ENCODE data around the gene MEI1. TPM values are rescaled to one million over a fixed set of nuclear protein-coding genes. Genes with fewer than 3 reads are reported as not detected.

Gene MEI1
- total RNA-seq, 4 donors from 2014 or later, result 1.1 to 20.5 TPM; not detected in 2

GRCh38 chr22:41745968-41746367 is 46.7 kb downstream of the MEI1 start:
- no peak overlapping the region for H3K4me3 ChIP-seq
- DNase-seq, result no peak
- in situ Hi-C loops (cut with MboI; ENCODE audit: low pct_ligation_motif_present in 1 of 4, low pct_unique_long_range_greater_than_20kb in 1 of 4, low sequenced_read_pairs in 3 of 4) (no loop called here), intact Hi-C loops (cut with DNase I; ENCODE audit: low total_unique reads) (loop anchor here (5.0 to 10.0 kb wide), 2 partner anchors 59 to 196 kb away; partner anchors contain the start of gene CCDC134)
- WGBS, 2 donors (ENCODE audit: low coverage in 1 of 2), result 60 to 66% methylated on average over 1 to 3 of the region's 3 CpGs
- no peaks in the 10 kb centered on the region for H3K9me3 ChIP-seq
- no peaks in the 10 kb centered on the region for H3K36me3 ChIP-seq
- H3K27me3 ChIP-seq, result no peaks in the 10 kb centered on the region
- no peak overlapping the region for H3K27ac ChIP-seq
- no peaks in the 10 kb centered on the region for H3K4me1 ChIP-seq
- TF ChIP-seq CTCF (IDR thresholded peaks at IDR 0.05) (no peak), POLR2A (IDR thresholded peaks at IDR 0.05) (no peak), POLR2AphosphoS5 (IDR thresholded peaks at IDR 0.05) (no peak), EP300 (IDR thresholded peaks at IDR 0.05; ENCODE audit: low read depth) (no peak)

GRCh38 chr22:41746567-41747400 is 47.5 kb downstream of the MEI1 start:
- no peaks in the 10 kb centered on the region for H3K9me3 ChIP-seq
- intact Hi-C loops (cut with DNase I; ENCODE audit: low total_unique reads), result loop anchor here (5.0 to 10.0 kb wide), 2 partner anchors 58 to 196 kb away; partner anchors contain the start of gene CCDC134

GRCh38 chr22:41752011-41752970 is 53.0 kb downstream of the MEI1 start:
- intact Hi-C loops (cut with DNase I; ENCODE audit: low total_unique reads) (no loop called here), in situ Hi-C loops (cut with MboI; ENCODE audit: low pct_ligation_motif_present in 1 of 4, low pct_unique_long_range_greater_than_20kb in 1 of 4, low sequenced_read_pairs in 3 of 4) (no loop called here)
- Histone ChIP-seq H3K27me3 (no peaks in the 10 kb centered on the region), H3K36me3 (no peaks in the 10 kb centered on the region), H3K4me1 (no peaks in the 10 kb centered on the region), H3K27ac (peak overlapping the region in 1 of 4 donors; percentile 55), H3K9me3 (no peaks in the 10 kb centered on the region), H3K4me3 (no peak overlapping the region)
- TF ChIP-seq EP300 (IDR thresholded peaks at IDR 0.05; ENCODE audit: low read depth), result no peak
- no peak for TF ChIP-seq POLR2A (IDR thresholded peaks at IDR 0.05)
- no peak for TF ChIP-seq POLR2AphosphoS5 (IDR thresholded peaks at IDR 0.05)
- TF ChIP-seq CTCF (IDR thresholded peaks at IDR 0.05), result no peak
- WGBS, 2 donors (ENCODE audit: low coverage in 1 of 2), result 71 to 78% methylated on average over 5 of the region's 5 CpGs
- DNase-seq, result no peak

More at GRCh38 chr22:41746567-41747400, 47.5 kb downstream of the MEI1 start:
- Histone ChIP-seq H3K36me3 (no peaks in the 10 kb centered on the region), H3K4me1 (no peaks in the 10 kb centered on the region), H3K4me3 (no peak overlapping the region), H3K27me3 (no peaks in the 10 kb centered on the region), H3K27ac (no peak overlapping the region)
- 3% methylated on average over 3 of the region's 3 CpGs; no CpG with 5 or more reads in 1 of the 2 donors for WGBS, 2 donors (ENCODE audit: low coverage in 1 of 2)
- in situ Hi-C loops (cut with MboI; ENCODE audit: low pct_ligation_motif_present in 1 of 4, low pct_unique_long_range_greater_than_20kb in 1 of 4, low sequenced_read_pairs in 3 of 4), result no loop called here
- TF ChIP-seq EP300 (IDR thresholded peaks at IDR 0.05; ENCODE audit: low read depth) (no peak), POLR2AphosphoS5 (IDR thresholded peaks at IDR 0.05) (no peak), POLR2A (IDR thresholded peaks at IDR 0.05) (no peak), CTCF (IDR thresholded peaks at IDR 0.05) (peak; percentile 62 to 77 (median 71))
- DNase-seq, result peak; percentile 77

- no peaks in the 10 kb centered on the region for H3K9me3 ChIP-seq
- no peak for DNase-seq
- H3K27me3 ChIP-seq, result no peaks in the 10 kb centered on the region
- TF ChIP-seq CTCF (IDR thresholded peaks at IDR 0.05), result no peak
- TF ChIP-seq POLR2AphosphoS5 (IDR thresholded peaks at IDR 0.05), result no peak
- no peak for TF ChIP-seq POLR2A (IDR thresholded peaks at IDR 0.05)
- no peak for TF ChIP-seq EP300 (IDR thresholded peaks at IDR 0.05; ENCODE audit: low read depth)
- H3K27ac ChIP-seq, result peak overlapping the region in 1 of 4 donors; percentile 55
- no peaks in the 10 kb centered on the region for H3K4me1 ChIP-seq
- H3K4me3 ChIP-seq, result no peak overlapping the region
- H3K36me3 ChIP-seq, result no peaks in the 10 kb centered on the region
- in situ Hi-C loops (cut with MboI; ENCODE audit: low pct_ligation_motif_present in 1 of 4, low pct_unique_long_range_greater_than_20kb in 1 of 4, low sequenced_read_pairs in 3 of 4), result no loop called here
- intact Hi-C loops (cut with DNase I; ENCODE audit: low total_unique reads), result no loop called here
- 44 to 50% methylated on average over 2 of the region's 2 CpGs for WGBS, 2 donors (ENCODE audit: low coverage in 1 of 2)
Observed at GRCh38 chr22:41753984-41754383, 54.7 kb downstream of the MEI1 start.
